T-helper 1 cell treated with Interleukin-12 subunit alpha and Interleukin-12 subunit beta and Interleukin-4 antibody, amounts not matched to agents 30 ng/mL and 1 ng/mL, for 36 hours (primary cell): ENCODE results near the gene FAM131B. TPM values are rescaled to one million over a fixed set of nuclear protein-coding genes. Genes with fewer than 3 reads are reported as not detected.

Source experiments
- intact Hi-C: fragments of 100-400 bp; cut with micrococcal nuclease; formaldehyde crosslinking; loops from one replicate; pipeline ENCODE4 v1.15.1; 2024
- total RNA-seq: library from RNA; stranded (reverse); gene quantifications from 2 replicates; pipeline ENCODE4 v1.2.3, GENCODE V29; 2022

The FAM131B gene
- total RNA-seq, 1 donor from 2014 or later = 0.37 TPM

DNA sequence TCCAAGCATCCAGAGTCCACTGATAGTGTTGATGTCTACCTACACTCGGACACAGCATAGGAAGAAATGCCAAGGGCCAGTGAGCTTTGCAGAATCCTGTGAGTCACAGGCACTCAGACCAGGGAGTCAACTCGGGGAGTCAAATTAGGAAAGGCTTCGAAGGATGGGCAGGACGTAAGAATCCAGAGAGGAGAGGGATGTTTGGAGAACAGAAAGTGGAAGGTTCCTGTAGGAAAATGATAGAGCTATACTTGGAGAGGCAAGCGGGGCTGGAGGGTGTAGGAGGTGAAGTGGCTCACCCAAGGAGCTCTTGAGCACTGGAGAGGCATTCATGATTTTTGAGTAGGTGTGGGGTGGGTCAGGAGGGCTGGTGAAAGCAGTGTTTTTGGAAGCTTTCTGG is 21.6 kb upstream of the FAM131B start:
- intact Hi-C loops = loop anchor here (1.0 to 10.0 kb wide), 3 partner anchors 23 to 1679 kb away; partner anchors contain the start of genes DENND11 and WEE2

- intact Hi-C loops = loop anchor here (10.0 kb wide), 2 partner anchors 1431 to 1679 kb away; partner anchors contain the start of genes DENND11 and WEE2
Observed at GRCh38 chr7:143383642-143383957, 21.1 kb upstream of the FAM131B start.

DNA sequence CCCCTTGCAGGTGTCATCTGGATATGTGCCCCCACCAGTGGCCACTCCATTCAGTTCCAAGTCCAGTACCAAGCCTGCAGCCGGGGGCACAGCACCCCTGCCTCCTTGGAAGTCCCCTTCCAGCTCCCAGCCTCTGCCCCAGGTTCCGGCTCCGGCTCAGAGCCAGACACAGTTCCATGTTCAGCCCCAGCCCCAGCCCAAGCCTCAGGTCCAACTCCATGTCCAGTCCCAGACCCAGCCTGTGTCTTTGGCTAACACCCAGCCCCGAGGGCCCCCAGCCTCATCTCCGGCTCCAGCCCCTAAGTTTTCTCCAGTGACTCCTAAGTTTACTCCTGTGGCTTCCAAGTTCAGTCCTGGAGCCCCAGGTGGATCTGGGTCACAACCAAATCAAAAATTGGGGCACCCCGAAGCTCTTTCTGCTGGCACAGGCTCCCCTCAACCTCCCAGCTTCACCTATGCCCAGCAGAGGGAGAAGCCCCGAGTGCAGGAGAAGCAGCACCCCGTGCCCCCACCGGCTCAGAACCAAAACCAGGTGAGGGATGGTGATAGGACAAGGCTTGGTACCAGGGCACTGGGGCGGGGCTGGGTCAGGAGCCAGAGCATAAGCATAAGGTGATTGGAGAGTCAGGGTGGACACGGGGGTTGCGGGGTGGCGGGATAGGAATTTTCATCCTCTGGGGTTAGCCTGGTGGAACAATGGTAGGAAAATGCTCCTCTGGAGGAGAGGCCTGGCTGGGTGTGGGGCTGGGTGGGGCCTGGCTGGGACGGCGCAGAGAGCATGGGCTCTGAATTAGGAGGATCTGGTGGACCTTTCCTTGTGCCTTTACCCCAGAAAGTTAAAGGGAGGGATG is 20.5 kb upstream of the FAM131B start:
- intact Hi-C loops = loop anchor here (10.0 kb wide), 2 partner anchors 1432 to 1678 kb away; partner anchors contain the start of genes DENND11 and WEE2

DNA sequence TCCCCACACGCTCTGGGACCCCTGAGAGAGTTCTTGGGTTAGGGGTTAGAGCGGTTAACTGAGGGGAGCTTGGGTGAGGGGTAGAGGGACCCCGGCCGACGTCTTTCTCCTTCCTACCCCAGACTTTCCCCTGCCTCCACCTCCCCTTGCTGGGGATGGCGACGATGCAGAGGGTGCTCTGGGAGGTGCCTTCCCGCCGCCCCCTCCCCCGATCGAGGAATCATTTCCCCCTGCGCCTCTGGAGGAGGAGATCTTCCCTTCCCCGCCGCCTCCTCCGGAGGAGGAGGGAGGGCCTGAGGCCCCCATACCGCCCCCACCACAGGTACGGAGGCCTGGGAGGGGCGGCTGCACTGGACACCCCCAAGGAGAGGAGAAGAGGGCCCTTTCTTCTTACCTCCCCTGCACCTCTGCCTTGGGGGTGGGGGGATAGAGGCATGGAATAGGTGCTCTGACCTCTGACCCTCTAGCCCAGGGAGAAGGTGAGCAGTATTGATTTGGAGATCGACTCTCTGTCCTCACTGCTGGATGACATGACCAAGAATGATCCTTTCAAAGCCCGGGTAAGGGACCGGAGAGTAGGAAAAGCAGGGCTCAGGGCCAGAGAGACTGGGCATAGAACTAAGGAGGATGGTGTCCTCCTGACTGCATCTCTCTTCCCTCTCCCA is 19.7 kb upstream of the FAM131B start:
- intact Hi-C loops = loop anchor here (10.0 kb wide), 2 partner anchors 1433 to 1677 kb away; partner anchors contain the start of genes DENND11 and WEE2

DNA sequence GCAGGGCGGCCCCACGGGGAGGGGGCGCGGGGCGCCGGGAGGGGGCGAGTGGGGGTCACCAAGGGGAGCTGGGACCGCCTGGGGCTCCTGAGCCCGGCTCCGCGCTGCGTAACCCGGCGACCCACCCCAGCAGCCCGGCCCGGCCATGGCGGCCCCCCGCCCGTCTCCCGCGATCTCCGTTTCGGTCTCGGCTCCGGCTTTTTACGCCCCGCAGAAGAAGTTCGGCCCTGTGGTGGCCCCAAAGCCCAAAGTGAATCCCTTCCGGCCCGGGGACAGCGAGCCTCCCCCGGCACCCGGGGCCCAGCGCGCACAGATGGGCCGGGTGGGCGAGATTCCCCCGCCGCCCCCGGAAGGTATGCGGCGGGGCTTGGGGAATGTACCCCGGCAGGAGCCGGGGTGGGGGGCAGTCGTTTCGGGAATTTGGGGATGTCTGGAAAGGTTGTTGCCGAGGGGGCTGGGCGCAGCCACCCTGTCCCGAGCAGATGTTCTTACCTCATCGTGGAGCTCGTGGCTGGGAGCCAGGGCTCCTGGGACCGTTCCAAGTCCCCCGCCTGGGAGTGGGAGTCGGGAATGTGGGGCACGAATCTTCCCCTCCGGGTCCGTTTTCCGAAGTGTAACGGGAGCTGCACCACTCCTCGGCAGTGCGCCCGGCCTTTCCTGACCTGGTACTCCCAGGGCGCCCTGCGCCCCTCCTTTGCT is 19.1 kb upstream of the FAM131B start:
- intact Hi-C loops = loop anchor here (1.0 to 10.0 kb wide), 8 partner anchors 9 to 1677 kb away; partner anchors contain the start of genes DENND11, EPHA1 and WEE2

DNA sequence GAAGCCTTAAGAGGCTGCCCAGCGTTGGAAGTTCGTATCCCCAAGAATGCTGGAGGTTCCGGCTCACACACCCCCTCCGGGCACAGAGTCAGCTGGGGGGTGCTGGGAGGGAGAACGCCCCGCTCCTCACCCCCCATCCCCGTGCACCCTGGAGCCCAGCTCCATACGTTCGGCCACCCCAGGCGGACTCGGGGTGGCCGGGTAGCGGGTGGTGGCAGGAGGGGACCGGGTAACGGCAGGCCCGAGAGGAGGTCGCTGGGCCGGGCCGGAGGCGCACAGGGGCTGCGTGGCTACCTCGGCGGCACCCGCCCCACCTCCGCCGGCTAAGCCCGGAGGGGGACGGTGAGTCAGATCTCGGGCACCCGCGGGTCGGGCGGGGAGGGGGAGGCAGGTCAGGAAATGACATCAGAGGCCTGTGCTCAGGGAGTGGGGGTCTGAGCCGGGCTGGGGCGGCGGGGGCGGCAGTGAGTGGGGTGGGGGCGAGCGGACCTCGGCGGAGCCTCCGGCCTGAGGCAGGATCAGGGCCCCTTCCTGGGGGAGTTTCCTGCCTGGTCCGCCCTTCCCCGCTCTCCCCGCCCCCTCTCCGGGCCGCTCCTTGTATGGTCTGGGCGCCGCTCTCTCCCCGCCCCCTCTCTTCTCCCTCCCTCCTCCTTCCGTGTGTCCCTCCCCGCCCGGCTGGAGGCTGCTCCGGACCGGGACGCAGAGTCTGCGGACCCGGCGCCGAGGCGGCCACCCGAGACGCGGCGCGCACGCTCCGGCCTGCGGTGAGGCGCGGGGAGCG is 18.3 kb upstream of the FAM131B start, which contains the start of gene ZYX:
Gene ZYX (plus strand): TSS at position 700 of the 781 bp plus-strand sequence. CDS start 227 bp downstream, outside the sequence.
- intact Hi-C loops = loop anchor here (1.0 to 10.0 kb wide), 16 partner anchors 9 to 1676 kb away; partner anchors contain the start of genes CASP2, DENND11, EPHA1 and EPHB6

- intact Hi-C loops = loop anchor here (1.0 to 10.0 kb wide), 13 partner anchors 18 to 1675 kb away; partner anchors contain the start of genes CASP2, DENND11, EPHB6 and FAM131B
Observed at GRCh38 chr7:143380260-143380645, 17.7 kb upstream of the FAM131B start.

GRCh38 chr7:143379611-143380259 is 17.2 kb upstream of the FAM131B start:
- intact Hi-C loops = loop anchor here (1.0 to 10.0 kb wide), 13 partner anchors 17 to 1675 kb away; partner anchors contain the start of genes CASP2, DENND11, EPHB6 and FAM131B

DNA sequence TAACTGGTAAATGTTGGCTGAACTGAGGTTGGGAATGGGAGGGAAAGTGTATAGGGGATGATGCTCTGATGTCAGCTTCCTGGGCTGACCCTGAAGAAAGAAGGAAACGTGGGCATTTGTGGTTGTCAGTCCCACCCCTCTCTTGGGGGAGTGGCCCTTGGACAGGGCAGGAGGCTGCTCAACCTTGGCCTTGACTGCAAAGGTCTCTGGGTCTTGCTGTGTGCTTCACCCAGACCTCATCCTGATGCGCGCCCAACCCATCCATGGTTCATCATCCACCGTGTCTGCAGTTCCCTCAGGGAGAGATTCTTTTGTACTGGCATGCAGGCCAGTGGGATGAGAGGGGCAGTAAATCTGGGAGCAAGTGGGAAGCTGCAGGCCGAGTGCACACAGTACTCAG is 13.9 kb upstream of the FAM131B start:
- intact Hi-C loops = no loop called here

DNA sequence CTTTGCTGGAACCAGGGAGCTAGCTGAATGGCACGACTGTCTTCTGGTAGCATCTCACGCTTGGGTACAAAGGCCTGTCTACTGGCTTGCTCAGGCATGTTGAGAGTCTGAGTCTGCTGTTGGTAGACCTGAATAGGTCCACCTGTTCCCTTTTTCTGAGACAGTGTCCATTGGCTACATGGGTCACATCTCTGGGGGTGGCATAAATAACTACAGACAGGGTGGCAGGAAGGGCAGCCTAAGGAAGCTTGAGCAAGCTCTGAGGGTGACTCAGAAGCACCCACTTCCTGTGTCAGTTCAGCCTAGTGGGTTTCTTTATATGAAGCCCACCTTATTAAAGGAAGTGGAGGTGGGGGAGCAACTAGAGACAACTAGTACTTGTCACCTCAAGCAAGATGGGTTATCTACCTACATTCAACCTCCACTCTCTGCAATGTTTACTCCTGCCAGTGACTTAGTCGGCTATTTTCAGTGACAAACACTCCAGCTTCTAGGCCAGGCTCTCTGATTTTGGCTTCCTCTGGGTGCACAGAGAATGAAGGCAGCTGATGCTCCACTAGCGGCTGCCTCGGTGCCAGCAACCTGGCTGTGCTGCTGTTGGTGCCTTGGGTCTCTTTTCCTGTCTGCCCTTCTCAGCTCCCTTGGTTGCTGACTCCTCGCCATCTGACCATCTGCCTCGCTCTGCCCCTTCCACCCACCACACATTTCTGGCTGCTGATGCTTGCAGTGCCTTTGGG is 13.0 kb upstream of the FAM131B start:
- intact Hi-C loops = loop anchor here (2.0 kb wide), 1 partner anchor 75 kb away; no protein-coding TSS in a partner anchor

GRCh38 chr7:143374561-143374960 is 12.0 kb upstream of the FAM131B start:
- intact Hi-C loops = loop anchor here (2.0 kb wide), 1 partner anchor 74 kb away; no protein-coding TSS in a partner anchor

DNA sequence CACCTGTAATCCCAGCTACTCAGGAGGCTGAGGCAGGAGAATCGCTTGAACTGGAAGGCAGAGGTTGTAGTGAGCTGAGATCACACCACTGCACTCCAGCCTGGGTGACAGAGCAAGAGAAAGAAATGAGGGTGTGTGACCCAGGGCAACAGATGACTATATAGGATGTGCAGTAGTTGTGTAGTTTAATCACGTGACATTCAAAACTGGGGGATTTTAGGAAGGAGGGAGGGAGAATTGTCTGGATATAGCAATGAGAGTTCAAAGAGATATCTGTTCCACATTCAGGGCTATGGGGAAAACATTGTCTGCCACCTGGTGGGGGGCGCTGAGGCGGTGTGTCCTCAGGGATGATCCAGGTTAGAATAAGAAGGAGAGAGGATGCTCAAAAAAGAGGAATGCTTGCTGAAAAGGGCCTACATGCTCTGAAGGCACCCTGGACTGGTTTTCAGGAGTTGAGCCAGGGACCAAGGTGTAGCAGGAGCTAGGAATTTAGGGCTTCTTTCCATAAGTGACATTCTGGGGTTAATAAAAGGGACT is 10.8 kb upstream of the FAM131B start:
- intact Hi-C loops = no loop called here

- intact Hi-C loops = loop anchor here (1.0 kb wide), 1 partner anchor 9 kb away; the partner anchor contains the start of gene ZYX
Observed at GRCh38 chr7:143372070-143372469, 9.6 kb upstream of the FAM131B start.

DNA sequence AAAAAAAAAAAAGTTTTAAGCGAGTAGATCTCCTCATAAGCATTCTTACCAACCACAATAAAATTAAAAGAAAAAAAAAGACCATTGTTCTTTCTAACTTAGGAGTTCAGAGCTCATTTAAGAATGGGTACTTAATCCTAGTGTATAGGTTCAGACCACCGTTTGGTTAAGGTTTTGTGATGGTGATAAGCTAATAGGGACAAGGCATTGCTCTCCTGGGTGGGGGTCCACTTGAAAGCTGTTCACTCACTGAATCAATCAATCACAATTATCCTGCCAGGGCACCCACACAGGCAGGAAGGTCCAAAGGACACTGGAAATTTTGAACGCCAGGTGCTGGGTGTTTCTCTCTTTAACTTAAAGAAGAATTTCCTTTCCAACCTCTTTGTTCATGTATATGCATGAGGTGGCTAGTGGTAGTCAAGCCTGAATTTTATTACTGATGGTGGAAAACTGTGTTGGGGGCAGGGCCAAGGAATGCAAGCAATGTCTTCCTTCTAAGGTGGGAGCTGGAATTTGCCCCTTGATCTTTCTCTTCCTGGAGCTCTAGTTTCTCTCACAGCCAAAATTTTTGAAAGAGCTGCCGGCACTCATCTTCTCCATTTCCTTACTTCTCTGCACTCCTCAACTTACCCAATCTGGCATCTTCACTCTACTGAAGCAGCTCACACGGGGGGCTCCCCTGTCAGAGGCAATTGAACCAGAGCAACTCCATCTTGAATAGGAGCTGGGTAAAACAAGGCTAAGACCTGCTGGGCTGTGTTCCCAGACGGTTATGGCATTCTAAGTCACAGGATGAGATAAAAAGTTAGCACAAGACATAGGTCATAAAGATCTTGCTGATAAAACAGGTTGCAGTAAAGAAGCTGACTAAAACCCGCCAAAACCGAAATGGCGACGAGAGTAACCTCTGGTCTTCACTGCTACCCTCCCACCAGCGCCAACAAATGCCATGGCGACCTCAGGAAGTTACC is 7.5 kb upstream of the FAM131B start:
- intact Hi-C loops = no loop called here

DNA sequence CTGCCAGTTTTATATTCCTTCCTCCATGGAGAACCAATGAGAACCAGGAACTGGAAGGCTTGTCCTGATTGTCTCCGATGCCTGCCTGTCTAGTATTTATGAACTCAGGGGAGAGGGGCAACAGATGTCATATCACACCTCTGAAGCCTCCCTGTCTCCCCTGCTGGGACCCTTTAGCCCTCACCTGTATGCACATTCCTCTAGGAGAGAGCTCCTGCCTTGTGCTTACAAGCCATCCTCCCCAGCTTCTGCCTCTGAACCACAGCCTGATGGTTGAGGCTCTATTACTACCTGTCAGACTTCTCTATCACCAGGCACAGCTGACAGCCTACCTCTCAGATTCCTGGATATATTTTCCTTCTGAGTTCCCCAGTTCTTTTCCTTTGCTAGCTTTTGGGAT is 5.9 kb upstream of the FAM131B start:
- intact Hi-C loops = no loop called here

DNA sequence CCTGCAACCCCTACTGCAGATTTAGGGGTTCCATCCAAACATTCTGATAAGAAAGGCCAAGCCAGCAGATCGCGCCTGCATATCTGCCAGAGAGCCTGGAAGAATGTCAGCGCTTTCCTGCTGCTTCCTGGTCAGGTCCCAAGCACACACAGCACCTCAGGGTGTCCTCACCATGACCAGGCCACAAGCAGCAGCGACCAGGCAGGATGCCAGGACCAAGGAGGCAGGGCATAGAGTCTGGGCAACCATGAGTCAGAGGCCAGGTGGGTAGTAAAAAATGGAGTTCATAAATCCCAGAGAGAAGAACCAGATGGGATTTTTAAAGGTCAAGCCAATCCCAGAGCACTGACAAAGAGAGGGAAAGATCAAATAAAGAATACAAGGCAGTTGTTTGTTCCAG is 5.5 kb upstream of the FAM131B start:
- intact Hi-C loops = no loop called here
